Measurements from ENCODE around the gene PSMB11.

Gene PSMB11

GRCh38 chr14:23044840-23045239 is 2.8 kb downstream of the PSMB11 start:
- no peak for DNase-seq

- DNase-seq = no peak
Observed at GRCh38 chr14:23045419-23046357, 3.7 kb downstream of the PSMB11 start.

DNA sequence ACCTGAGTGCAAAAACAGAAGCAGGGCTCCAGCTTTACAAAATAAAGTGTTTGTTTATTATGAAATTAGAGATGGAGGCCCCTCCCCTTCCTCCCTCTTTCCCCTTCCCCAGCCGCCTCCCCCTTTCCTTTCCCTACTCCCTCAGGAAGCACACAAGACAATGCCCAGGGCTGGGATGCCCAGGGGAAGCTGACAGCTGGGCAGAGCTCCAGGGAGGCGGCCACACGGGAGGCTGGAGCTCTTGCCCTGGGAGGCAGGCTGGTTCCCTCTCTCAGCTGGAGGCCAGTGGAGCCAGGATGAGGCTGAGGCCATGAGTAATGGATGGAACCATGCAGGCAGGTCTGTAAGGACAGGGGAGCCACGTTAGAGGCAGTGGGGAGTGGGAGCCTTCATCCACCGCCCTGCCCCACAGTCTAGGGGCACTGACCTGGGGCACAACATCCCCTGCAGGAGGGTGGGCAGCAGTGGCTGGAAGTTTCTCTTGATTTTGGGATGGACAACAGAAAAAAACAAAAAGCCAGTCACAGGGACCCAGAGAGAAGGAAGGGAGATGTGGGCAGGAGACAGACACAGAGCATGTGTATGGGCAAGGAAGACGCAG is 5.1 kb downstream of the PSMB11 start:
- DNase-seq = no peak

DNA sequence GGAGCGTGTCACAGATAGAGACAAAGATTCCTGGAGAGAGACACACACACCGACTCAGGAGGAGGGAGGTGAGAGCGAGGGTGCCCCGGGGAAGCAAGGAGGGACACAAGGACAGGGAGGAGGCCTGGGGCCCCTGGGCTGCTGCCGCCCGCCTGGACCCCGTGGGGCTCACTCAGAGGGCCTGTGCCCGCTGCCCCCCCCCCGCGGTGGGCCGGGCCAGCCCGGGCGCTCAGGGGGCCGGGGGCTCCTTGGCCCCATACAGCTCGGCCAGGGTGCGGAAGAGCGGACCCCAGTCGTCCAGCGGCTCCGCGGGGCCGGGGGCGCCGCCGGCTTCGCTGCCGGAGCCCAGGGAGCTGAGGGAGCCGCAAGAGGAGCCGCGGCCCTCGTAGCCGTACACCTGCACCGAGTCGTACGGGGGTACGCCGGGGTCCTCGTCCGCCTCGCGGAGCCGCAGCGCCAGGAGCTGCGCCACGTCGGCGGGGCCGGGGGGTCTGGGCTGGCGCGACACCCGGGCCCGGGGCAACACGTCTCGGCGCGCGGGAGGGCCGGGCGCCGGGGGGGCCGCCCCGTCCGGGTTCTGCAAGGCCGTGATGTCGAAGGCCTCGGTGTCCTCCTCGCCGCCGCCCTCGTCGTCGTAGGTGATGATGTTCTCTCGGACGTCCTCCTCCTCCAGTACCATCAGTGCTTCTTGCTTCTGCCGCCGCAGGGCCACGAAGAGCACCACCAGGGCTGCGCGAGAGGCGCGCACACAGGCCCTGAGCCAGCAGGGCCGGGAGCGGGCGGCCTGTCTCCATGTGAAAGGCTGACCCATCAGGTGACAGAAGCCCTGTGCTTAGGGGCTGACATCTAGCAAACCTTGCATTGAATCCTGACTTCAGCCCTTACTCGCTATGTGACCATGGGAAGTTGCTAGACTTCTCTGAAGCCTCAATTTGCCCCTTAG is 6.0 kb downstream of the PSMB11 start:
- DNase-seq = no peak

DNA sequence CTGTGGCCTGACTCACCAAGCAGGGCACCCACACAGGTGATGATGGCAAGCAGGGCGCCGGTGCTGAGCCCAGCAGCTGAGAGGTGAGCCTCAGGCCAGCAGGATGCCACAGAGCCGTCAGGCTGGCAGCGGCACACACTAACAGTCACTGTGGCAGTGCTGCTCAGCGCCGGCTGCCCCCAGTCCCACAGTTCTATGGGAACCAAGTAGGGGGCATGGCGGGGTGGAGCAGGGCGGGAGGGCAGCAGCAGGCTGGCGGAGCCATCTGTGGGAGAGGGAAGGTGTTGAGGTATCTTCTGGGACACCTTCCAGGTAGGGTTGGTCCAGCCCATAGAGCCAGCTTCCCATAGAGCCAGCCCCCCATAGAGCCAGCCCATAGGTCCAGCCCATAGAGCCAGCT is 7.0 kb downstream of the PSMB11 start:
- no peak for DNase-seq

GRCh38 chr14:23051141-23052057 is 9.4 kb downstream of the PSMB11 start:
- DNase-seq = no peak

DNA sequence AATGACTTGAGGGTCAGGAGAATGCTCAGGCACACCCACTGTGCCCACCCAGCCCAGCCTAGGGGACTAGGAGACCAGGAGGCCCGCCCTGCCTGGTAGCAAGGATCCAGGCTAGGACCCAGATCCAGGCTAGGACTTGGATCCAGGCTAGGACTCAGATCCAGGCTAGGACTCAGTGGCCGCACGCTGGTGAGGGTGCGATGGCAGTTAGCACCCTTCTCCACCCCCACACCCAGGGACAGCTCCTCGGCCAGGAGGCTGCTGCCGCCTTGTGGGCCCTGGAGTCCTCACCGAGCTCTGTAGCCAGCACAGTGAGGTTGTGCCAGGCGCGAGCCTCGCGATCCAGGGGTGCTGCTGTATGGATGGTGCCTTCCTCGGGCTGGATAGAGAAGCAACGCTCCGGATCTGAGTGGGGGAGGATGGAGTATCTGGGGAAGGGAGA is 10.2 kb downstream of the PSMB11 start:
- DNase-seq = no peak

DNA sequence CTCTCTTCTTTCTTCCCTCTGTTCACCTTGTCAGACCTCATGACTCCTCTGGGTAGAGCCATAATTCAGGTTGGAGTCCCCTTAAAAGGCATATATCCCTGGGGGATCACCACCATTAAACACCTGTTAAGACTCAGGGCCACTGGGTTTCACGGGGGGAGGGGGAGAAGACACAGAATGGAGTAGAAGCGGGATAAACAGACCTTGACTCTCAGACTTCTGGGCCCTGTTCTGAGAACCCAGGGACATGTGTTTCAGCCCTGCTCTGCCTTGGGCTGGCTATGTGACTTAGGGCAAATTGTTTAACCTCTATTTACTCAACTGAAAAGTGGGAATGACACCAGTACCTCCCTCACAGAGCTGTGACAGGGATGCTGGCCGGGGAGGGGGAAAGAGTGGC is 10.7 kb downstream of the PSMB11 start:
- DNase-seq = no peak

DNA sequence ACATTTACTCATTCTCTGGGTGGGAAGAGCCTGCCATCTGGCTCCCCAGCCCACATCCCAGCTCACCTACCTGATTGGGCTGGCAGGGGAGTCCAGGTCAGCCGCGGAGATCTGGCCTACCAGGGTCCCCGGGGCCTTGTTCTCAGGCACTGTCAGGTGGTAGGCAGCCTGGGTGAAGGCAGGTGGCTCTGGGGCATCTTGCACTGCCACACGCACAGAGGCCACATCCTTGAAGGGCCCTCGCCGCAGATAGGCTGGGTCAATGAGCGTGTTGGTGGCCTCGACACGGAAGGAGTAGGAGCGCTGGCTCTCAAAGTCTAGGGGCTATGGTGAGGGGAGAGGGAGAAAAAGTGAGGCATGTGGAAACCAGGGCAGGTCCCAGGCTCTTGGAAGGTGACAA is 11.4 kb downstream of the PSMB11 start:
- DNase-seq = no peak

DNA sequence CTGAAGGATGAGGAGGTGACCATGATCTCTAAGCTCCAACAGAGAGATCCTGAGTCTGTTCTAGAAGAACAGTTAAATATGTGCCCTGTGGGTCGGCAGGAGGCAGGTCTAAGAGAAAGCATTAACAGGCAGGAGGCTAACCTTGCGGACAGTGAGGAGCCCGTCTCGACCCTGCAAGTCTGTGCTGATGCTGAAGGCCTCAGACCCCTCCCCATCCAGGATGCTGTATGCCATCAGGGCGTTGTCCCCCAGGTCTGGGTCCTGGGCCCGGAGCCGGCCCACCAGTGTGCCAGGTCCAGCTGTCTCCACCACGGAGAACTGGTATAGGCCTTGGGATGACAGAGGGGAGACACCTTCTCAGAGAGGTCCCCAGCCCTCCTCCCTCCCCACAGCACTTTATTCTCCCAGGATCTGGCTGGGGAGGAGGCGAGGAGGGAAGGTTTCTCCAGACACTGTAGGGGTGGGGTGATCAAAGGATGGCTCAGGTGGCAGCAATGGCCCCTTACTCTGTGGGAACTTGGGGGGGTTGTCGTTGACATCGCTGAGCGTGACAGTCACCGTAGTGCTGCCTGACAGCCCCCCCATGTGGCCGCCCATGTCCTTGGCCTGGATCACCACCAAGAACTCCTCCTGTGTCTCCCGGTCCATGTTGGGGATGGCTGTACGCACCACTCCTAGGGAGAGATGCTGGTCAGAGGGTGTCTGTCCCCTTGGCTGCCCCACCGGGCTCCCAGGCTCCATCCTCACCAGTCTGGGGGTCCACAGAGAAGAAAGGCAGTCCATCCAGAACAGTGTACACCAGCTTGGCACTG is 12.2 kb downstream of the PSMB11 start:
- peak; percentile 28 for DNase-seq

DNA sequence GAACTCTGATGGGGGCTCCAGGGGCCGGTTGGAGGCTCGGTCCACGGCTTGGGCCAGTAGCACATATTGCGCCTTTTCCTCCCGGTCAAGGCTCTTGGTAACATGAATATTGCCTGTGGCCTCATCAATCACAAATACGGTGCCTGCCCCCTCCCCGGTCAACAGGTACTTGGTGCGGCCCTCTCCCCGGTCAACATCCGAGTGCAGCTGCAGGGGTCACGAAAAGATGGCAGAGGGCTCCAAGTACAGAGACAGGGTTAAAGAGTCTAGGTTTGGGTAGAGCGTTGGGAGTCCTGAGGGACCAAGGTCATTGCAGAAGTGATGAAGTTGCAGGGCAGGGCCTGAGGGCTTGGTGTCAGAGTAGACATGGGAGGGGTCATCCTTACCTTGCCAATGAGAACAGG is 13.1 kb downstream of the PSMB11 start:
- DNase-seq = no peak

- DNase-seq = no peak
Observed at GRCh38 chr14:23055621-23056144, 13.7 kb downstream of the PSMB11 start.

GRCh38 chr14:23056145-23056955 is 14.3 kb downstream of the PSMB11 start:
- peak; percentile 67 for DNase-seq

GRCh38 chr14:23056956-23057756 is 15.1 kb downstream of the PSMB11 start, which contains the start of gene CDH24:
TSS of gene CDH24 (minus strand) at chr14:23057520. CDS start at chr14:23055733, 1,787 bp downstream.
- peak; percentile 61 for DNase-seq

DNA sequence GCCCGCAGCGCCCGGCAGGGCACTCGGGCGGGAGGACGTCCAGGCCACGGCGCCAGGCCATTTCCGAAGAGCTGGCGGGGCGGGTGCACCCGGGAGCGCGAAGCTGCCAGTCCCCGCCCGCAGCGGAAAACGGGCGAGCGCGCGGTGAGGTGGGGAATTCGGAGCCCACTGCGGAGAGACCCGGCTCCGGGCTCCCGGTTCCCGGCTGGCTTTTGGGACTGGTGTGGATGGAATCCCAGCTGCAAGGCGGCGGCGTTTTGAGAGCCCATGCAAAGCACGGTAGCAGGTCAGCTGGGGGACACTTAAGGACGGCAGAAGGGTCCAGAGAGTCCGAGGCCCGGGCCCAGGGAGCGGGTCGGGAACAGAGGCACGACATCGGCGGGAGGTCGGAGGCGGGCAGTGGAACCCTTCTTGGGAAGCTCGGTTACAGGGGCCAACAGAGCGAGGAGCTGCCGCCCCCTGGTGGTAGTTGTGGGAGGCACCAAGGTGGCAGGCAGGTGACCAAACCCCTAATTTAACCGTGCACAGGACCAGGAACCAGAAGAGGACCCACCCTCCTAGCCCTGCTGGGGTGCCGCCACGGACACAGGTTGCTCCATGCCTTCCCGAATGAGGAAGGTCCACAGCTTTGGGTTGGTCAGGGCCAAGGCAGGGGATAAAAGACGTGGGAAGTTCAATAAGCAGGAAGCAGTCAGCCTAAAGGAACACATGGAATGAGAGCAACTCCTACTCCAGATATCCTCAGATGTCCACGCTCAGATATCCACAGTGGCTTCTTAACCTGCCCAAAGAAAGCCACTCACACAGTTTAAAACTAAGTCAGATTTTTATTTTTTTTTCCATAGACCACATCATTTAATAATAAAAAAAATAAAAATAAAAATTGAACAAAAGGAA is 16.0 kb downstream of the PSMB11 start:
- DNase-seq = peak; percentile 88

DNA sequence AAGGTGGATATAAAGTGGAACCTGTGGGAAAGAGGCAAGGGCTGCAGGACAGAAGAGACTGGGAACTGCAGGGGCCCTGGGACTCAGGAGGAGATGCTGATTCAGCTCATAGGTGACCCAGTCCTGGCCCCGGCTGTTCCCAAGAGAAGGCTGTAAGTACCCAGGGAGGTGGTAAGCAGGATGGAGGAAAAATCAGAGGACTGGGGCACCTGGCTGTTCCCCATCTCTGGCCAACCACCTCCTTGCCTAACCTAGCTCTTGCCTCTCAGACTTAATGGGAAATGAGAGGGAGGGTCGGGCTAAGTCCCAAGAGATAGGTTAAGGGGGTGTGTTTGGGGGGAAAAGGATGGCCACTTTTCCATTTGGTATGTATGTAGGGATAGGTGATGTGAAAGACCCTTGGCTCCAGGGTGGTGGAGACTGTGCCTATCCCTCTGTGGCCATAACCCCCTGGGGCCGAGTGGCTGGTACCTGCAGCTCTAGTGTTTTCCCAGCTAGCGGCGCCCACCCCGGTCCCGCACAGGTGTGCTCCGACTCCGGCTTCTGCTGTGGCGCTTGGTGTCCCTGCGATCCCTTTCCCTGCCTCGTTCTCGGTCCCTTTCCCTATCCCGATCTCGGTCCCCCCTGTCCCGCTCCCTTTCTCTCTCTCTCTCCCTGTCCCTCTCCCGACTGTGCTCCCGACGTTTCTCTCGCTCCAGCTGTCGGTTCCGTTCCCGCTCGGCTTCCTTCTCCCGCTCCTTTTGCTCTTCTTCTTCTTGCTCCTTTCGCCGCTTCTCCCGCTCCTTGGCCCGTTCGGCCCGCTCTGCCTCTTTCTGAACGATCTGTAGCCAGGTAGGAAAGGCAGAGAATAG is 16.9 kb downstream of the PSMB11 start:
- DNase-seq = no peak

Measured in activated CD4-positive, alpha-beta T cell treated with anti-CD3 and anti-CD28 coated beads, Interleukin-2, amount 50 U/mL, for 1 hour (primary cell).